ENCODE data around the gene PITHD1.
"Not testable (repeated sequence)": the region's sequence is repeated elsewhere in the genome, so short reads cannot be mapped to it uniquely, and the experiment has no call there.

PITHD1 gene

GRCh38 chr1:23774174-23774880 is 3.9 kb upstream of the PITHD1 start:
- DNase-seq, result no peak

- DNase-seq, result no peak
Measured at GRCh38 chr1:23776217-23776616, 2.0 kb upstream of the PITHD1 start.

GRCh38 chr1:23779826-23780371 is 1.7 kb downstream of the PITHD1 start:
- no peak for DNase-seq

GRCh38 chr1:23783141-23783540 is 4.9 kb downstream of the PITHD1 start:
- DNase-seq, result not testable (repeated sequence)

GRCh38 chr1:23784846-23785245 is 6.6 kb downstream of the PITHD1 start:
- DNase-seq, result no peak

- no peak for DNase-seq
Measured at GRCh38 chr1:23787701-23788100, 9.5 kb downstream of the PITHD1 start.

- DNase-seq, result no peak
Measured at GRCh38 chr1:23788695-23789094, 10.5 kb downstream of the PITHD1 start.

GRCh38 chr1:23790696-23791515 is 12.7 kb downstream of the PITHD1 start, which contains the start of gene LYPLA2:
Gene LYPLA2 (plus strand): TSS chr1:23791145. CDS start chr1:23792683, 1,538 bp downstream.
- peak; percentile 94 for DNase-seq

- DNase-seq, result peak; percentile 70
Measured at GRCh38 chr1:23791516-23792047, 13.4 kb downstream of the PITHD1 start.

GRCh38 chr1:23792151-23792945 is 14.1 kb downstream of the PITHD1 start:
- DNase-seq, result no peak

- peak; percentile 62 for DNase-seq
Measured at GRCh38 chr1:23793018-23793781, 15.0 kb downstream of the PITHD1 start.

GRCh38 chr1:23793861-23794731 is 15.9 kb downstream of the PITHD1 start:
- DNase-seq, result no peak

GRCh38 chr1:23794732-23795182 is 16.5 kb downstream of the PITHD1 start:
- DNase-seq, result not testable (repeated sequence)

GRCh38 chr1:23795676-23796465 is 17.7 kb downstream of the PITHD1 start:
- DNase-seq, result no peak

GRCh38 chr1:23796466-23797271 is 18.5 kb downstream of the PITHD1 start:
- DNase-seq, result no peak

GRCh38 chr1:23797478-23798448 is 19.5 kb downstream of the PITHD1 start:
- DNase-seq, result no peak

- DNase-seq, result no peak
Measured at GRCh38 chr1:23798662-23799142, 20.5 kb downstream of the PITHD1 start.

GRCh38 chr1:23799255-23799569 is 21.0 kb downstream of the PITHD1 start:
- DNase-seq, result no peak

All from activated CD8-positive, alpha-beta memory T cell treated with anti-CD3 and anti-CD28 coated beads for 24 hours (primary cell).